ENCODE results near the gene AQP5. TPM values are rescaled to one million over a fixed set of nuclear protein-coding genes. Genes with fewer than 3 reads are reported as not detected.

The AQP5 gene
- total and polyA plus RNA-seq, 2 of the 8 experiments (the other 6 are each of a cell fraction or from before 2014, with no cell fraction given): 2.5 to 3.2 TPM

GRCh38 chr12:49967777-49968250 is 6.1 kb downstream of the AQP5 start:
- H3K79me1 ChIP-seq (ENCODE audit: low read depth, low read length): no peaks in the 10 kb centered on the region
- H2BK20ac ChIP-seq (ENCODE audit: low read length): no peak overlapping the region
- peak overlapping the region in 3 of 4 experiments; percentile 31 to 53 (median 45); a peak in 3 of 8 replicates for H3K4me3 ChIP-seq (ENCODE audit: extremely low read depth in 1 of 4, insufficient read depth in 2 of 4, low read depth in 3 of 4, low read length in 4 of 4)
- H4K91ac ChIP-seq (replicated peaks; ENCODE audit: insufficient read length, low read length): no peak overlapping the region
- H3K23ac ChIP-seq (ENCODE audit: insufficient read length): no peak overlapping the region
- peak overlapping the region; percentile 4; the same call in 1 of the 2 replicates for H2BK12ac ChIP-seq (ENCODE audit: low read depth, low read length)
- H3K4me2 ChIP-seq (ENCODE audit: insufficient read depth in 1 of 2, low read depth in 2 of 2, low read length in 2 of 2): peak overlapping the region; percentile 6 to 81
- peak overlapping the region; percentile 40; the same call in 1 of the 2 replicates for H3K18ac ChIP-seq (ENCODE audit: extremely low read depth, low read length)
- H3K23me2 ChIP-seq (ENCODE audit: low read depth, low read length): no peaks in the 10 kb centered on the region
- H3K9ac ChIP-seq (replicated peaks in 1 of 4; ENCODE audit: extremely low read depth in 1 of 4, low read depth in 3 of 4, low read length in 3 of 4): no peak overlapping the region
- no peak overlapping the region for H3K56ac ChIP-seq (replicated peaks; ENCODE audit: insufficient read length, low read depth, low read length)
- H3K36me3 ChIP-seq (ENCODE audit: control insufficient read depth in 2 of 4, insufficient read depth in 4 of 4, low read length in 3 of 4): no peaks in the 10 kb centered on the region
- no peak overlapping the region for H2BK120ac ChIP-seq (replicated peaks; ENCODE audit: low read depth, low read length)
- no peak overlapping the region for H3K27ac ChIP-seq (ENCODE audit: low read depth, low read length)
- no peak overlapping the region for H3K14ac ChIP-seq (ENCODE audit: insufficient read length)
- H4K8ac ChIP-seq (ENCODE audit: extremely low read depth, insufficient read depth, low read length): no peak overlapping the region
- peaks cover 0 to 35% (median 17%) of the 10 kb centered on the region in 4 experiments; a peak in 6 of 7 replicates for H3K27me3 ChIP-seq (replicated peaks in 1 of 4; ENCODE audit: control insufficient read depth in 3 of 4, extremely low read depth in 1 of 4, insufficient read depth in 3 of 4, low read length in 3 of 4)
- peak in 1 of 2 experiments; percentile 69 for DNase-seq (ENCODE audit: low read depth in 1 of 2, low spot score in 2 of 2)
- ChIA-PET POLR2A (ENCODE audit: partially characterized antibody) (interaction anchor here (0.6 to 2.7 kb wide), 7 partner anchors 8 to 139 kb away, joined by 3 to 9 read pairs (median 5); partner anchors contain the start of gene AQP2), CTCF (ENCODE audit: partially characterized antibody) (interaction anchor here (0.7 to 23.0 kb wide), 56 partner anchors 11 to 425 kb away, joined by 3 to 420 read pairs (median 6); partner anchors contain the start of genes AQP2, ASIC1, COX14 and FAIM2)
- no peak for FAIRE-seq
- 62% methylated on average over 15 of the region's 15 CpGs; no CpG with 5 or more reads in 1 of the 2 experiments for WGBS, 2 experiments (ENCODE audit: extremely low coverage in 1 of 2, insufficient coverage in 1 of 2, insufficient read length in 1 of 2, insufficient replicate concordance in 2 of 2, low coverage in 1 of 2, low lambda C conversion rate in 2 of 2, missing lambda C conversion rate in 1 of 2)
- H2BK15ac ChIP-seq (ENCODE audit: low read length): peak overlapping the region; percentile 65; the same call in 1 of the 2 replicates
- H3K4me1 ChIP-seq (replicated peaks in 1 of 4; ENCODE audit: control insufficient read depth in 3 of 4, insufficient read depth in 4 of 4, low read length in 3 of 4): peaks cover 0 to 9% (median 3%) of the 10 kb centered on the region in 4 experiments; a peak in 5 of 7 replicates
- H2AK5ac ChIP-seq (ENCODE audit: low read depth, low read length): no peak overlapping the region
- peak overlapping the region; percentile 63; the same call in 1 of the 2 replicates for H2AFZ ChIP-seq (ENCODE audit: low read length)
- no peak overlapping the region for H3K4ac ChIP-seq (replicated peaks; ENCODE audit: insufficient read length, low read depth, low read length)
- H4K5ac ChIP-seq (ENCODE audit: insufficient read length, low read depth, low read length): no peak overlapping the region
- no peaks in the 10 kb centered on the region for H3K9me3 ChIP-seq (ENCODE audit: insufficient read depth in 2 of 2, low read depth in 1 of 2, low read length in 1 of 2)
- no peak overlapping the region for H2BK5ac ChIP-seq (ENCODE audit: low read depth, low read length)
- H4K20me1 ChIP-seq (replicated peaks in 1 of 2; ENCODE audit: control insufficient read depth in 1 of 2, insufficient read depth in 2 of 2, low read length in 2 of 2): no peaks in the 10 kb centered on the region
- H3K79me2 ChIP-seq (ENCODE audit: control insufficient read depth in 1 of 2, insufficient read depth in 2 of 2, low read length in 2 of 2): no peaks in the 10 kb centered on the region
- TF ChIP-seq JUND (IDR thresholded peaks at IDR 0.05; ENCODE audit: low read length) (no peak), CREB1 (IDR thresholded peaks at IDR 0.05) (no peak; the same call in 1 of the 2 replicates), CHD1 (IDR thresholded peaks at IDR 0.05; ENCODE audit: low read depth, low read length) (no peak), SP2 (IDR thresholded peaks at IDR 0.05; ENCODE audit: low read length) (no peak), SP4 (IDR thresholded peaks at IDR 0.05; ENCODE audit: low read length) (no peak), CHD2 (IDR thresholded peaks at IDR 0.05; ENCODE audit: low read length) (no peak), RNF2 (IDR thresholded peaks at IDR 0.05; ENCODE audit: borderline replicate concordance, low read depth, low read length, missing control alignments, poor library complexity, severe bottlenecking) (no peak), BACH1 (IDR thresholded peaks at IDR 0.05; ENCODE audit: low read length) (no peak), PHF8 (conservative IDR thresholded peaks at IDR 0.05; ENCODE audit: low read depth, low read length) (no peak), TAF1 (IDR thresholded peaks at IDR 0.05; ENCODE audit: low read depth, low read length) (no peak), BRCA1 (IDR thresholded peaks at IDR 0.05; ENCODE audit: low read depth, low read length) (no peak), TEAD4 (IDR thresholded peaks at IDR 0.05; ENCODE audit: low read depth, low read length) (no peak), MAX (IDR thresholded peaks at IDR 0.05) (no peak), ZNF274 (IDR thresholded peaks at IDR 0.05; ENCODE audit: borderline replicate concordance, extremely low read depth, low read length) (no peak)

All from H1 (cell line).